ENCODE data around the gene PTAFR. TPM values are rescaled to one million over a fixed set of nuclear protein-coding genes. Genes with fewer than 3 reads are reported as not detected.

PTAFR gene
- polyA plus RNA-seq, 1 experiment = 0.12 TPM

- no peaks in the 10 kb centered on the region for H3K27me3 ChIP-seq (ENCODE audit: control insufficient read depth, insufficient read depth, low read length)
- DNase-seq (ENCODE audit: low read depth, low spot score) = no peak
- H3K4me3 ChIP-seq (ENCODE audit: low read depth, low read length) = no peak overlapping the region
- no peak overlapping the region for H3K27ac ChIP-seq (ENCODE audit: low read depth, low read length)
- ChIA-PET POLR2A (interaction anchor here (0.7 kb wide), 1 partner anchor 73 kb away, joined by 5 read pairs; no protein-coding TSS in a partner anchor), CTCF (no interaction called here)
- H3K9me3 ChIP-seq (ENCODE audit: control insufficient read depth, insufficient read depth, low read length) = no peaks in the 10 kb centered on the region; the same call in 1 of the 2 replicates
- TF ChIP-seq CTCF (IDR thresholded peaks at IDR 0.05; ENCODE audit: low read depth, low read length) = no peak
Measured at GRCh38 chr1:28171246-28171645, 5.2 kb downstream of the PTAFR start.

GRCh38 chr1:28170001-28170596 is 6.4 kb downstream of the PTAFR start:
- no peaks in the 10 kb centered on the region; the same call in 1 of the 2 replicates for H3K9me3 ChIP-seq (ENCODE audit: control insufficient read depth, insufficient read depth, low read length)
- ChIA-PET CTCF (interaction anchor here (1.4 kb wide), 1 partner anchor 39 kb away, joined by 9 read pairs; no protein-coding TSS in a partner anchor), POLR2A (interaction anchor here (0.6 to 0.7 kb wide), 3 partner anchors 14 to 79 kb away, joined by 3 to 6 read pairs (median 3); no protein-coding TSS in a partner anchor)
- H3K4me3 ChIP-seq (ENCODE audit: low read depth, low read length) = no peak overlapping the region
- TF ChIP-seq CTCF (IDR thresholded peaks at IDR 0.05; ENCODE audit: low read depth, low read length) = no peak
- H3K27ac ChIP-seq (ENCODE audit: low read depth, low read length) = no peak overlapping the region
- DNase-seq (ENCODE audit: low read depth, low spot score) = no peak
- H3K27me3 ChIP-seq (ENCODE audit: control insufficient read depth, insufficient read depth, low read length) = no peaks in the 10 kb centered on the region

GRCh38 chr1:28163496-28164161 is 12.9 kb downstream of the PTAFR start:
- no peak for DNase-seq (ENCODE audit: low read depth, low spot score)
- no peak overlapping the region for H3K27ac ChIP-seq (ENCODE audit: low read depth, low read length)
- no peak for TF ChIP-seq CTCF (IDR thresholded peaks at IDR 0.05; ENCODE audit: low read depth, low read length)
- no peaks in the 10 kb centered on the region; the same call in 1 of the 2 replicates for H3K9me3 ChIP-seq (ENCODE audit: control insufficient read depth, insufficient read depth, low read length)
- H3K27me3 ChIP-seq (ENCODE audit: control insufficient read depth, insufficient read depth, low read length) = no peaks in the 10 kb centered on the region
- CTCF ChIA-PET = interaction anchor here (2.4 kb wide), 1 partner anchor 45 kb away, joined by 12 read pairs; no protein-coding TSS in a partner anchor
- POLR2A ChIA-PET = interaction anchor here (0.5 to 1.0 kb wide), 3 partner anchors 10 to 75 kb away, joined by 5 to 8 read pairs (median 5); partner anchors contain the start of gene EYA3
- H3K4me3 ChIP-seq (ENCODE audit: low read depth, low read length) = no peak overlapping the region

- Histone ChIP-seq H3K4me3 (ENCODE audit: low read depth, low read length) (no peak overlapping the region), H3K27ac (ENCODE audit: low read depth, low read length) (no peak overlapping the region), H3K27me3 (ENCODE audit: control insufficient read depth, insufficient read depth, low read length) (no peaks in the 10 kb centered on the region), H3K9me3 (ENCODE audit: control insufficient read depth, insufficient read depth, low read length) (no peaks in the 10 kb centered on the region)
- no peak for TF ChIP-seq CTCF (IDR thresholded peaks at IDR 0.05; ENCODE audit: low read depth, low read length)
- CTCF ChIA-PET = interaction anchor here (0.7 to 3.0 kb wide), 2 partner anchors 47 to 70 kb away, joined by 3 to 12 read pairs; no protein-coding TSS in a partner anchor
- POLR2A ChIA-PET = interaction anchor here (0.7 kb wide), 1 partner anchor 18 kb away, joined by 4 read pairs; no protein-coding TSS in a partner anchor
- DNase-seq (ENCODE audit: low read depth, low spot score) = no peak
Measured at GRCh38 chr1:28162151-28162550, 14.3 kb downstream of the PTAFR start.

All from AG04450 (cell line).